Measurements from ENCODE around the gene DCAF10. TPM values are rescaled to one million over a fixed set of nuclear protein-coding genes. Genes with fewer than 3 reads are reported as not detected.

Gene DCAF10
- total and polyA plus RNA-seq, 10 of the 15 experiments (the other 5 are each of a cell fraction or from before 2014, with no cell fraction given), result 3.9 to 21.7 (median 9.8) TPM

DNA sequence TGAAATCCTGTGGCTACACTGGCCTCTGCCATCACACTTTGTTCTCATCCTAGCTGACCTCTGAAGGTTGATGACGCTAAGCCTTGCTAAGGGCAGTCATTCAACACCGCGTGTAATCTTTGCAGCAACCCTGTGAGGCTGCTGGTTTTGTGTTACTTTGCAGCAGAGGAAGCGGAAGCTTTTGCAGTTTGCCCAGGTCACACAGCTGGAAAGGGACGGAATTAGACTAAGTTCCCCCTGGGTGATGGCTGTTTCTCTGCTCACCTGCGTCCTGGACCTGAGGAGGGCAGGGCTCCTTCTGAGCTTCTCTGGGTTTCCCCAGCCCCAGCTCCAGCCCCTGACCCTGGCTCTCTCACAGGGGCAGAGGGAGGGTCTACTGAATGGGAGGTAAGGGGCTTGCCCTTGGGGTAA is 110.7 kb downstream of the DCAF10 start:
- Histone ChIP-seq H2AFZ (ENCODE audit: control insufficient read depth, low read depth, low read length) (no peak overlapping the region; the same call in 1 of the 2 replicates), H3K4me2 (ENCODE audit: control insufficient read depth, insufficient read depth) (no peak overlapping the region), H3K79me2 (ENCODE audit: control insufficient read depth, insufficient read depth, low read length) (no peaks in the 10 kb centered on the region), H3K4me3 (peak overlapping the region; percentile 1; the same call in 1 of the 2 replicates), H3K4me1 (ENCODE audit: control insufficient read depth, insufficient read depth, low read length) (no peaks in the 10 kb centered on the region; the same call in 1 of the 2 replicates), H3K27me3 (replicated peaks in 1 of 2; ENCODE audit: control insufficient read depth in 2 of 2, insufficient read depth in 2 of 2, low read length in 1 of 2) (no peaks in the 10 kb centered on the region), H4K20me1 (ENCODE audit: control insufficient read depth, insufficient read depth) (no peaks in the 10 kb centered on the region), H3K9ac (ENCODE audit: control insufficient read depth, insufficient read depth, low read length) (no peak overlapping the region), H3K36me3 (ENCODE audit: control insufficient read depth in 2 of 2, insufficient read depth in 2 of 2, low read length in 1 of 2) (no peaks in the 10 kb centered on the region), H3K27ac (ENCODE audit: control insufficient read depth, insufficient read depth) (no peak overlapping the region), H3K9me3 (replicated peaks; ENCODE audit: control insufficient read depth, insufficient read depth, low read length) (no peaks in the 10 kb centered on the region; the same call in 2 of the 3 replicates)
- TF ChIP-seq MTA2 (IDR thresholded peaks at IDR 0.05; ENCODE audit: low read depth) (no peak), YY1 (IDR thresholded peaks at IDR 0.05; ENCODE audit: low read depth, low read length) (no peak), SMAD1 (IDR thresholded peaks at IDR 0.05; ENCODE audit: low read depth, partially characterized antibody) (no peak), HDGF (IDR thresholded peaks at IDR 0.05) (no peak), SRF (IDR thresholded peaks at IDR 0.05; ENCODE audit: low read depth in 2 of 2, low read length in 2 of 2) (no peak)
- POLR2A ChIA-PET, result interaction anchor here (1.4 kb wide), 1 partner anchor 447 kb away, joined by 3 read pairs; no protein-coding TSS in a partner anchor
- 58% methylated on average over 6 of the region's 6 CpGs for WGBS (ENCODE audit: insufficient coverage, insufficient replicate concordance, low lambda C conversion rate, missing lambda C conversion rate)
- FAIRE-seq (no peak), ATAC-seq (no peak; the same call in 2 of the 3 replicates), DNase-seq (ENCODE audit: low read depth, low spot score) (no peak)
- CTCF ChIA-PET, result interaction anchor here (0.6 to 9.5 kb wide), 10 partner anchors 9 to 521 kb away, joined by 3 to 120 read pairs (median 9); no protein-coding TSS in a partner anchor
- no TSS peak for BruUV-seq (replicated peaks)
- SMC1A ChIA-PET (ENCODE audit: uncharacterized antibody, unreplicated experiment), result interaction anchor here (1.0 to 6.2 kb wide), 19 partner anchors 9 to 452 kb away, joined by 3 to 64 read pairs (median 5); partner anchors contain the start of gene SLC25A51
- RAD21 ChIA-PET (ENCODE audit: unreplicated experiment), result interaction anchor here (0.6 to 5.4 kb wide), 16 partner anchors 8 to 490 kb away, joined by 3 to 51 read pairs (median 4); partner anchors contain the start of genes EXOSC3, SHB and SLC25A51
- intact Hi-C loops (cut with micrococcal nuclease; ENCODE audit: unreplicated experiment), result no loop called here
- in situ Hi-C loops (cut with MboI), result loop anchor here (5.0 to 25.0 kb wide), 3 partner anchors 251 to 776 kb away; no protein-coding TSS in a partner anchor

All from GM12878 (cell line).